Epidermal melanocyte (primary cell): ENCODE data around the gene COPS3.

ENCODE experiments used
- DNase-seq: peaks from one replicate; pipeline ENCODE4 v3.0.0; 2011; ENCODE audit warnings: low spot score; ENCODE audit not compliant: insufficient read length

COPS3 gene

GRCh38 chr17:17221329-17221728 is 59.7 kb downstream of the COPS3 start:
- peak; percentile 3 for DNase-seq

GRCh38 chr17:17220529-17220928 is 60.5 kb downstream of the COPS3 start:
- no peak for DNase-seq

GRCh38 chr17:17217995-17218394 is 63.1 kb downstream of the COPS3 start:
- DNase-seq, result no peak

DNA sequence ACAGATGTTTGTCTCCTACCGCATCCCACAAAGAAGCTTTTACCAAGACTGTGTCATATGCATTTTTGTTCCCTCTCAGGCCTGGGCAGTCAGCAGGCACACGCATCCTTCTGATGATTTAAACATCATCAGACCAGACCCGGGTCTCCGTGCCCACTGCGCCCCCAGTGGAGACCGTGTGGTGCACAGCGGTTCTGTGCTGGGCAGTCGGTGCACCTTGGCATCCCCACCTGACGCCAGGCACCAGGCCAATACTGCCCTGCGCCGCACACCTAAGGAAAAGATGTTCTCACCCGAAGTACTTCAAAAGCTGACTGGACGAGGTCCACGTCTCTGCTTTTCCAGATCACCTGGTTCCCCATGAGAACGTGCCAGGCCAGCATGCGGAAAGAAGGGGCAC is 64.3 kb downstream of the COPS3 start:
- DNase-seq, result no peak

DNA sequence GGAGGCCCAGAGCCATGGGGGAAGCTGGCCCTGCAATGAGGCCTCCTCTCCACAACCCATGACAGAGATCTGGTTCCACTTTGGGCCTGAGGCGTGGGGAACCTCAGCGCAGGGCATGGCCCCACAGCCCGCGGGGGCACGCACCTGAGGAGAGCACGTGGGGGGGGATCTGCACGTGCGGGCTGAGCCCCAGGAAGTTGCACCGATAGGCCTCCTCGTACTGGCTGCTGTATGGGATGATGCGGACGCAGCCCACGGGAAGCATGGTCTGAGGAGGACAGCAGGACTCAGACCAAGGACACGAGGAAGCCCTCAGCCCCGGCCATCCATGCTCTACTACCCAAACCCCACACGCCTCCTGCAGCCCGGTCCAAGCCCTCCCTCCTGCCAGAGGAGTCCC is 64.8 kb downstream of the COPS3 start:
- DNase-seq, result no peak

DNA sequence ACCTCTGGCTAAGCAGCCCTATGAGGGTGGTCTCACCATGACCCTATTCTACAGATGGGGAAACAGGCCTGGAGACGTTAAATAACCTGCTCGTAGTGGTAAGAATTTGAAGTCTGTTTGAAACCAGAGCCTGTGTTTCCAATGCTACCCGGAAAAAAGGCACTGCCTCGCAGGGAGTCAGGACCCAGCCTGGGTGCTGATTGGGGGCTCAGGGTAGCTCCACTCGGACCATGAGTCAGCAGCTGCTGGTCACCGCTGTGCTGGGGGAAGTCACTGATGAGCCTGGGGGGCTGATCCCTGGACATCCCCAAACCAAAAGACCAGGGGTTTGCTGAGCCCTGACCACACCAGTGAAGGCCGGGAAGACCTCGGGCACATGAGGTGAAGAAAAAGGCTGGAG is 65.5 kb downstream of the COPS3 start:
- DNase-seq, result no peak

DNA sequence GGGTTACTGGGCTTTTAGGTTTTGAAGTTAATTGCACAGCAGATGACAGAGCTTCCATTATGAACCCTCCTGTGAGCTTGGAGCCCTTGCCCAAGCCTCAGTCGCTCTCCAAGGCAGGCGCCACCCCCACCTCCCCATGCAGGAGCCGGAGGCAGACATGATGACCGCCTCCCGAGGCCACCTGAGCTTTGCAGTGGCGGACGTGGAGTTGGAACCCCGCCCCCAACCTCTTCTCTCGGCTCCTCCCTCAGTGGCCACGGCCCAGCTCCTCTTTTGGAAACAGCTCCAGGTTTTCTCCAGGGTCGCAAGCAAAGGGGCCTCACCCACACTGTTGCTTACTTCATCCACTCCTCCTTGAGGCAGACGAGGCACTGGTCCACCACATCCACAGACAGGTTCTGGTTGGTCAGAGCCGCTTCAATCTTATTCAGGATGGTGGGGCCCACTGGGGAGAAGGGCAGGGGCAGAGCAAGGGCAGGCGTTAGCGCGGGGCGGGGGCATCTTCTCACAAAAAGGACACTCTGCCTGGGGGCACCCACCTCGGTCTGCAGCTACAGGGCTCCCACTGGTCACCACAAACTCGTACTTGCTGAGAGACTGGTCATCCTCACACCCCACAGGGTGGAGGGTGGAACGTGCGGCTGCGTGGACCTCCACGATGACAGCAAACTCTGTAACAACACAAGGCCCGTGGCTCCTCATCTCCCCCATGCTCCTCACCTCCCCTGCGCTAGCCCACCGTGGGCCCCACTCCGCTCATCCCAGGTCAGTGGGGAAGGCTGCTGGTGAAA is 66.2 kb downstream of the COPS3 start:
- no peak for DNase-seq

- DNase-seq, result no peak
Observed at GRCh38 chr17:17213775-17214174, 67.3 kb downstream of the COPS3 start.

DNA sequence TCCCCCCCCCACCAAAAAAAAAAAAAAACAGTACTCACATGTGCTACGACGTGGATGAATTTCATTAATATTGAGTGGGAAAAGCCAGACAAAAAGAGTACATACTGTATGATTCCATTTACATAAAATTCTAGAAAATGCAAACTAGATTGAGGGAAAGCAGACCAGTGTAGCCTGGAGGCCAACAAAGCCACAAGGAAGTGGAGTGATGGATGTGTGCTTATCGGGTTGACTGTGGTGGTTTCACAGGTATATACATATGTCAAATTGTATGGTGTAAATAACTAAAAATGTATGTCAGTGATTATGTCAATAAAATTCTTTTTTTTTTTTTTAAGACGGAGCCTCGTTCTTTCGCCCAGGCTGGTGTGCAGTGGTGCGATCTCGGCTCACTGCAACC is 73.0 kb downstream of the COPS3 start:
- DNase-seq, result no peak

DNA sequence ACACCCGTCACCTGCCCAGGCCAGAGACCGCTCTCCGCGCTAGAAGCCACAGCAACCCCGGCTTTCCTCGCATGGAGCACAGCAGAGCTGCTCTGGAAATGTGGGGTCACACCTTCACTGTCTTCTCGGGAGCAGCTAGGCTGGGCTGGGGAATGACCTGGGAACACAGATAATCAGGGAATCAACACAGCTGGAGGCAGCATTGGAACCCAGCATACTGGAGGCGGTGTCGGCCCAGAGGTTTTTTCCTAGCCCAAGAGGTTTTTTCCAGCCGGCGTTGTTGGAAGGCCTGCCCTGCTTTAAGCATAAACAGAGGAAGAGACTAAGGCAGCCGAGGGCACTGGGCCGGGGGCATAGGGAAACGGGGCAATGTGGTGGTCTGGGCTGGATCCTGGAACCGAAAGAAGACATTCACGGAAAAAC is 74.1 kb downstream of the COPS3 start:
- DNase-seq, result no peak

DNA sequence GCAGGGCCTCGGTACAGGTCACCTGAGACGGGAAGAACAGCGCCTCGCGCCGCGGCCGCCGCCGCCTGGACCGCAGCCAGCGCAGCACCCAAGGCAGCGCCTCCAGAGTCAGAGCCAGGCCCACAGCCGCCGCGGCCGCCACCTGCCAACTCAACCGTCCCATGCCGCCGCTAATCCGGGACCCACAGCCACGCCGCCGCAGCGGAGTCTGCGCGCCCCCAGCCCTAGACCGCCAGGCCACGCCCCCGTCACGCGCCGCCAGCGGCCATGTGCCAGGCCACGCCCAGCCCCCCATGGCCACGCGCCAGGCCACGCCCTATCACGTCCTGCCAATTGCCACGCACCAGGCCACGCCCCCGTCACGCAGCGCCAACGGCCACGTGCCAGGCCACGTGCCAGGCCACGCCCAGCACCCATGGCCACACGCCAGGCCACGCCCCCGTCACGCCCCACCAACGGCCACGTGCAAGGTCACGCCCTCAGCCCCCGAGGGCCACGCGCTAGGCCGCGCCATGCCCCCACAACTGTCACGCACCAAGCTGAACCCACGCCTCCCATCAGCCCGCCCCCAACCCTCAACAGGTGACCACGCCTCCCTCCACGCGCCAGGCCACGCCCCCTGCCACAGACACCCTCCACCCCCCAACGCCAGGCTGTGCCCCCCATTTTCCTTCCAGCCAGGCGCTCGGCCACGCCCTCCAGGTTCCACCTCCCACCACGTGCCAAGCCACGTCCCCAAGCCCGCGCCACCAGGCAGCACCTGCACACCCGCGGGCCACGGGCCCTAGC is 74.7 kb downstream of the COPS3 start, which contains the start of gene PLD6:
Gene PLD6, minus strand, starts transcription at position 210 of the 789 bp plus-strand sequence. Its CDS starts 47 bp downstream, at position 163.
- peak; percentile 52 for DNase-seq

DNA sequence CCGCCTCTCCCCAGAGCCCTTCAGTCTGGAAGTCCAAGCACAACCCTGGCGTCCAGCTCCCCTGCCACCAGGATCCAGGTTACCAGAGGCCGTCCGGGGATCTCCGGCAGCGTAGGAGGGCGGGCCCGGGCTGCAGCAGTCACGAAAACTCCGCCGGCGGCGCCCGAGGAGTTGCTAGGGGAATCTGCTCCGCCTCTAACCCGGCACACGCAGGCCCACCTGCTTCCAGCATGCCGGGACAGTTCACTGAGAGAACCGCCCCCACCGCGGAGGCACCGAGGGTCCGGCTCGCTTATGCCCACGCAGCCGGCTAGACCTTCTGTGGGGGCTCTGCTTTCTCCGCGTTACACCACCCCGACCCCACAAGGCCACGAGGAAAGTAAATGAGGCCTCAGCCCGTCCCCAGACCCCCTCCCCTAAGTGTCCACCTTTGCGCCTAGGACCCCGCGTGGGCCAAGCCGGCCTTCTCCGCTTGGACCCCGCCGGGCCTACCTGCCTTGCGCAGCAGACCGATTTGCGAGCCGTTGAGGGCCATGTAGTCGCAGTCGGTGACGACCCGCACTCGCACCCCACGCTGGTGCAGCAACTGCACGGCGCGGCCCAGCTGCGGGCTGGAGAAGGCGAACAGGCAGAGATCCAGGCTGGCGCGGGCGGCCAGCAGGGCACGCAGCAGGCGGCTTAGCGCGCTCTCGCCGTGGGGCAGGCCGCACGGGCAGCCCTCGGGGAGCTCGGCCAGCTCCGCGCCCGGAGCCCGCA is 75.5 kb downstream of the COPS3 start:
- DNase-seq, result no peak

DNA sequence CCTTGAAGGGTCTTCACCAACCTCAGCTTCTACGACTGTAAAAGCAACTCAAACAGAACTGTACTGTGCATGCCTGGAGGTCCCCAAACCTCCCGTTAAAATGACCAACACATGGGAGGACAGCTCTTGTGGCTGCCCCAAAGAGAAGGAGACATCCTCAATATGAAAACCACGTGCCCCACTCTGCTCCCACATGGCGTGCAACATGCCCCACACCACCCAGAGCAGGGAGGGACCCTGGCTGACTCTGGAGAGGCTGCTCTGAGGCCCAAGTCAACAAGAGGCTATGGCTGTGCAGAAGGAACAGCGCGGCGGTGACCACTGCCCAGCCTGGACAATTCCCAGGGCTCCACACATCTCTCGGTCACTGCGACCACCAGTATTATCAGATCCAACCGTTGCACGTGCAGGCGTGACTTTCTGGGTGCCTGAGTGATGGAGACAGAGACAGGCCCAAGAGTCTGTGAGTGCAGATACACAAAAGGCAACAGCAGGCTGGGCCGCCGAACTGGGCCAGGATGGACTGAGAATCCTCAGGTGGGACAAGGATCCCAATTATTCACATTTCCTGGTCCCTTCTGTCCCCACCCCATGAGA is 76.3 kb downstream of the COPS3 start:
- DNase-seq, result no peak

GRCh38 chr17:17204041-17204591 is 76.9 kb downstream of the COPS3 start:
- DNase-seq, result no peak

DNA sequence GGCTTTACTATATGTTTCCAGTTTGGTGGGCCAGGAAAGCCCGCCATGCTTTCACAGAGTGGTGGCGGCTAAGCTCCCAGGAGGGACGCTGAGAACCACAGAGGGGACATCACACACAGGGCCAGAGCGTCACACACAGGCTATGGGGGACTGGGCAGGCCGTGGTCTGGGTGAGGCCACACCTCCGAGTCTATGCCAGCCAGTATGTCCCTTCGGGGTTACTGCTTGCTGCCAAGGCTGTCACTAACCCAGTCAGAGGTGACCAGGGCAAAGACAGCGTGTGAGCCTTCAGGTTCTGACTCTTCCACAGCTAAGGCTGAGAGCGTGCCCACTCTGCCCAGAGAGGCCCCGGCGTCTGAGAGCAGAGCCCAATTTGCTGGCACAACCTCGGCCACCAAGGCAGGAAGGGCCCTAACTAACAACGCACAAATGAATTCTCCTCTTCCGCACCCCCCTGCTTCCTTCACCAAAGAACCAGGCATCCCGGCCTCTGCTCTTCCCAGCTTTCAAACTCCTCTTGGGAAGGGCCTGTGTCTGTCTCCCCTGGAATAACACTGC is 77.8 kb downstream of the COPS3 start:
- DNase-seq, result no peak

- DNase-seq, result no peak
Observed at GRCh38 chr17:17201907-17202306, 79.1 kb downstream of the COPS3 start.

DNA sequence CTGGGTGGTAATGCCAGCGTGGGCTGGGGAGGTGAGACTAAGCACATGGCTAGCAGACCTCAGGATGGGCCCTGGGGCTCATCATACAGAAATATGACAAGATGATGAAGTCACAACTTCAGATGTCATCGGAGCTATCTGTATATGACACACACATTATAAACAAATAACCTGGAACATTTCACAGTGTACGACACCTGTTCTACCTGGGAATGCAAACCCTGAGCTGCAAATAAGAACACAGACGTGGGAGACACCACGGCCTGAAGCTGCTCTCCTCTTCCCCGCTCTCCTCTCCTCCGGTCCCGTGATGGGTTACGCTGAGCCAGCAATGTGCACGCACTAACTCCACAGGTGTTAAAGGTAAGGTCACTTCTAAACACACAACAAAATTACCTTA is 79.8 kb downstream of the COPS3 start:
- DNase-seq, result no peak

GRCh38 chr17:17200831-17201230 is 80.2 kb downstream of the COPS3 start:
- DNase-seq, result no peak

DNA sequence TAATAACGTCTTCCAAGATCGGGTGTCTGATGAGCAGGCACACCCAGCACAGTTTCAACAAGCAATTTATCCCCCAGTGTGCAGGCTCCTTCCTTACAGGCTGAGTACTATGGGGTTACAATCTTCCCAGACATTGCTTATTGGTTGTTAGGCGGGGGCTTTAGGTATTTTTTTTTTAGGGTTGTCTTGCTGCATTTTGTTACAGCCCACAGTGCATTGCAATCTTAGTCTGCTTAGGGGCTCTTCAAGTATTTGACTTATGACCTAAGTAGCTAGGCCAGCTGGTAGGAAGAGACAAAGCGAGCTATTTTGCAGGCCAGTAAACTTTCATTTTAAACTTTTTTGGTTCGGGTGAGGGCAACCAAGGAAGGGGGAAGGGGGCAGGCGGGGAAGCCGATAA is 80.7 kb downstream of the COPS3 start:
- DNase-seq, result no peak

DNA sequence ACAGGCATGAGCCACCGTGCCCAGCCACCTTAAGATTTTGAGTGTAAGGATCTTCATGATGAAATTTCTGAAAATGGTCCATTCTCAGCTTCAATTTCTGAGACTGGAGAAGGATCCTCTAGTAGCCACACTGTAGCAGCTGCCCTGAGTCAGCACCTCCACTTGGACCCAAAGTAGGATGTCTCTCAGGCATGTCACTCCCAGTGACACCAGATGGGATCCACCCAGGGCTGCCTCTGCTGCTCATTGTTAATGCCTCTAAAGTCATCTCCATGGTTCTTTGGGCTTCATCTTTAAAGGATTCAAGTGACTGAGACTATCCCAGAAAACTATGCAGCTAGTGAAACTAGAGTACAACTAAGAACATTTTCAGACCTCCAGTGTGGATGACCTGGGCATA is 82.8 kb downstream of the COPS3 start:
- no peak for DNase-seq

DNA sequence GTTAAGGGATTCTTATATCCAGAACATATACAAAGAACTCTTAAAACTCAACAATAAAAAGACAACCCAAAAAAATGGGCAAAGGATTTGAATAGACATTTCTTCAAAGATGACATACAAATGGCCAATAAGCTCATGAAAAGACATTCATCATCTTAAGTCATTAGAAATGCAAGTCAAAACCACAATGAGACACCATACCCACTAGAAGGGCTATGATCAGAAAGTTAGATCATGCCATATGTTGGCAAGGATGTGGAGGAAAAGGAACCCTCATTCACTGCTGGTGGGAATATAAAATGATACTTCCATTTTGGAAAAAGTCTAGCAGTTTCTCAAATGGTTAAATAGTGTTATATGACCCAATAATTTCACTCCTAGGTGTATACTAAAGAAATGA is 84.3 kb downstream of the COPS3 start:
- DNase-seq, result no peak
